Islet precursor cell (in vitro differentiated cells): Measurements from ENCODE around the gene DNAAF3.
"Not testable (repeated sequence)": the region's sequence is repeated elsewhere in the genome, so short reads cannot be mapped to it uniquely, and the experiment has no call there.

ENCODE experiments used
- DNase-seq: peaks from one replicate; pipeline ENCODE4 v3.0.0-alpha.2; 2018

DNAAF3 gene

GRCh38 chr19:55166530-55167268 lies at the start of gene DNAAF3:
DNAAF3 (minus strand) TSS chr19:55166613; CDS start chr19:55166413, 200 bp downstream.
- DNase-seq: peak; percentile 99

- no peak for DNase-seq
Measured at GRCh38 chr19:55213547-55213946, 47.1 kb upstream of the DNAAF3 start.

GRCh38 chr19:55212447-55212846 lies 46.0 kb upstream of the DNAAF3 start:
- DNase-seq: no peak

- DNase-seq: no peak
Measured at GRCh38 chr19:55209693-55210472, 43.5 kb upstream of the DNAAF3 start.

GRCh38 chr19:55208880-55209692 lies 42.7 kb upstream of the DNAAF3 start, which contains the start of gene PTPRH:
PTPRH (minus strand) TSS chr19:55209501; CDS start chr19:55209433, 68 bp downstream.
- no peak for DNase-seq

- peak; percentile 96 for DNase-seq
Measured at GRCh38 chr19:55206664-55207500, 40.5 kb upstream of the DNAAF3 start.

- DNase-seq: not testable (repeated sequence)
Measured at GRCh38 chr19:55202199-55202598, 35.8 kb upstream of the DNAAF3 start.

GRCh38 chr19:55199620-55200204 lies 33.3 kb upstream of the DNAAF3 start:
- no peak for DNase-seq

- DNase-seq: peak; percentile 65
Measured at GRCh38 chr19:55198651-55199050, 32.2 kb upstream of the DNAAF3 start.

GRCh38 chr19:55197528-55197927 lies 31.1 kb upstream of the DNAAF3 start:
- no peak for DNase-seq

- no peak for DNase-seq
Measured at GRCh38 chr19:55196803-55197202, 30.4 kb upstream of the DNAAF3 start.

- no peak for DNase-seq
Measured at GRCh38 chr19:55193481-55193880, 27.1 kb upstream of the DNAAF3 start.

GRCh38 chr19:55189403-55189835 lies 23.0 kb upstream of the DNAAF3 start:
- DNase-seq: peak; percentile 77

GRCh38 chr19:55188625-55189024 lies 22.2 kb upstream of the DNAAF3 start:
- DNase-seq: no peak

- no peak for DNase-seq
Measured at GRCh38 chr19:55186080-55186479, 19.7 kb upstream of the DNAAF3 start.

GRCh38 chr19:55181740-55182139 lies 15.3 kb upstream of the DNAAF3 start:
- DNase-seq: no peak

- peak; percentile 74 for DNase-seq
Measured at GRCh38 chr19:55179606-55180484, 13.4 kb upstream of the DNAAF3 start, which contains the start of gene SYT5. SYT5 (minus strand) TSS chr19:55180289; CDS start chr19:55179041, 1,248 bp downstream.

GRCh38 chr19:55178781-55179599 lies 12.6 kb upstream of the DNAAF3 start:
- peak; percentile 87 for DNase-seq

GRCh38 chr19:55176076-55176475 lies 9.7 kb upstream of the DNAAF3 start:
- no peak for DNase-seq
